Measurements from ENCODE around the gene SLC4A8.
"Not testable (repeated sequence)": the region's sequence is repeated elsewhere in the genome, so short reads cannot be mapped to it uniquely, and the experiment has no call there.

Gene SLC4A8

DNA sequence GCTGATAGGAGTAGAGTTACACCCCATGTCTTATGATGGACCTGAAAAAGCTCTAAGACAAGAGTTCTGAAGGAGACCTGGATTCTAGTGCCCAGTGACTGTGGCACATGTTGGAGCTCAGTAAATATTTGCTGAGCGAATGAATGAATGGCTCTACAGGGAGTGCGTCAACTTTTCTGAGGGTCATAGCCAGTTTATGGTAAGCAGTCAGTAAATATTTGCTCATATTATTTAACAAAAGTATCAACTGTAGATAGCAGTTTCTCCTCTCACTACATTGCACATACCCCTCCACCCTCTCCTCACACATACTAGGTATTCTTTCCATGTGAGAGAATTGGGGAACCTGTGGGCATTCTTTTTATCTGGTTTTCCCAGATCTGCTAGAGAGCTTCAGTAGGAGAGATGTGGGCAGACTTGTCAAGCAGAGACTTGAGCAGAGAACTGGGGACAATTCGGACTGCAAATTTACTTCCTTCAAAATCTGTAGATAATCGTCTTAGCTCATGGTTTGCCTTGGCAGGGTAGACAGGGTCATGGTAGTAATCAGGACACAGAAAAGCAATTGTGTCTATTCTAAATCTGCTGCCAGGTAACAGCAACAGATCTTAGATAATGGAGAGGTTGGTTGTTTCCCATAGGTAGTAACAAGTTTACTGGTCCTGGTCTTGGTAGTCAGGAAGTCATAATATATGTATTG lies 5.7 kb downstream of the SLC4A8 start:
- no peak for DNase-seq

DNA sequence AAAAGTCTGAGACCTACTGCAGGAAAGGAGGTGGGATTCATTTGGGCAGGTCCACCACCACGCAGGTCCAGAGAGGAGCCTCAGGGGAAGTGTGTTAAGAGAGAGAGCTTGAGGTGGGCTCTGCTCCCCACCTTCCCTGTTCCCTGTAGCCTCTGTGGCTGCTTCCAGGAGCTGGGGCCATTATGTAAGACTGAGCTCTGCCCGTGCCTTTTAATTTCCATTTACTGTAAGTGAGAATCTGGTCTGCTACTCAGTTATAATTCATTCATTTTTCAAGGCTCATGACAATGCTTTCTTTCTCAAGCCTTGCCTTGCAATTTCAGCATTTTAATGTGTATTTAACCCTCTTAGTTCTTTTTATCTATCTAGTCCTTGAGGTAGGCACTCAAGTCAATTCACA lies 8.3 kb downstream of the SLC4A8 start:
- no peak for DNase-seq

DNA sequence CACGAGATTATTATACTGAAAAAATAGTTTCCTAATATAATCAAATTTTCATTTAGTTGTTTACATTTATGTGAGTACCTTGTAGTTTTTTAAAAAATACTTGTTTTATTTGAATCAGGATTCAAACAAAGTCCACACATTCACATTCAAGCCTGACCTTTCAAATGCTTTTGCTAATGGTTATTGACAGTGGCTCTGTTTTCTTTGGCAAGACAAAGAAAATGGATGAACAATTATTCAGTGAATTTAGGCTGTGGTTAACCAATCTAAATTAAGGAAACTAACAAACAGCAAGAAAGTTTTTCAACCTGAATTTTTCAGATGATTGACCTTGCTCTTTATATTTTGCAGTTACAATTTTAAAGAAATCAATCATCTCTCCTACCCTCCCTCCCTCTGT lies 9.7 kb downstream of the SLC4A8 start:
- DNase-seq, result no peak

- DNase-seq, result no peak
Measured at GRCh38 chr12:51437431-51437830, 12.8 kb downstream of the SLC4A8 start.

DNA sequence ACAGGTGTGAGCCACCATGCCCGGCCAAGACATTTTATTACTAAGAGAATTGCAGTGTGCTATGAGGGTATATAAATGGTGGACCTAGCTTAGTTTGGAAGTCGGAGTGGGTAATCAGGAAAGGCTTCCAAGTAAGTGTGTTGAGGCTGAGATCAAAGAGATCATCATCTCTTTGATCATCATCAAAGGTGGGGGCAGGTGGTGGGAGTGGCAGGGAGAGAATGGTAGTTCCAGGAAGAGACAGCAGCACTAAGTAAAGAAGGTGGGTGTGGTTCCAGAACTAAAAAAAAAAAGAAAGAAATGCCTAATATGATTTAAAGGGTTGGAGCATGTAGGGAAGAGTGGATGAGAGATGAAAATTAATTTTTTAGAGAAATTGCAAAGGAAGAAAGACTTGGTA lies 14.7 kb downstream of the SLC4A8 start:
- no peak for DNase-seq

DNA sequence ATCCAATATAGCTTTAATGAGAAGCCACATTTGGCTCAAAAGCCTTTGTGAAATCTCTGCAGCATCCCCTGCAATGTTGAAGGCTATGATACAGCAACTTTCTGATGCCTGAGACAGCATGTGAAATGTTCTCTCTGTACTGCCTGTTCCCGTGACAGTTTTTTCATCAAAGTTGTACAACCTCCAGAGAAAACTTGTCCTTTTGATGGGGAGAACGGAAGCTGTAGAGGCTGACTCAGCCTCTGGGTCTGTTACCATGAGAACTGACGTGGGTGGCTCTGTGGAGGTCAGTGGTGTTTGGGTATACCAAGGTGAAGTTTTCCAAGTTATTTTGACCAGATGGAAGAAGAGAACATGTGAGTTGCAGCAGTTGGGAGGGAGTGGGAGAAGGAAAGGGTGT lies 17.0 kb downstream of the SLC4A8 start:
- DNase-seq, result no peak

- DNase-seq, result no peak
Measured at GRCh38 chr12:51442324-51442723, 17.7 kb downstream of the SLC4A8 start.

GRCh38 chr12:51443573-51443972 lies 18.9 kb downstream of the SLC4A8 start:
- no peak for DNase-seq

- no peak for DNase-seq
Measured at GRCh38 chr12:51448618-51449256, 24.1 kb downstream of the SLC4A8 start.

DNA sequence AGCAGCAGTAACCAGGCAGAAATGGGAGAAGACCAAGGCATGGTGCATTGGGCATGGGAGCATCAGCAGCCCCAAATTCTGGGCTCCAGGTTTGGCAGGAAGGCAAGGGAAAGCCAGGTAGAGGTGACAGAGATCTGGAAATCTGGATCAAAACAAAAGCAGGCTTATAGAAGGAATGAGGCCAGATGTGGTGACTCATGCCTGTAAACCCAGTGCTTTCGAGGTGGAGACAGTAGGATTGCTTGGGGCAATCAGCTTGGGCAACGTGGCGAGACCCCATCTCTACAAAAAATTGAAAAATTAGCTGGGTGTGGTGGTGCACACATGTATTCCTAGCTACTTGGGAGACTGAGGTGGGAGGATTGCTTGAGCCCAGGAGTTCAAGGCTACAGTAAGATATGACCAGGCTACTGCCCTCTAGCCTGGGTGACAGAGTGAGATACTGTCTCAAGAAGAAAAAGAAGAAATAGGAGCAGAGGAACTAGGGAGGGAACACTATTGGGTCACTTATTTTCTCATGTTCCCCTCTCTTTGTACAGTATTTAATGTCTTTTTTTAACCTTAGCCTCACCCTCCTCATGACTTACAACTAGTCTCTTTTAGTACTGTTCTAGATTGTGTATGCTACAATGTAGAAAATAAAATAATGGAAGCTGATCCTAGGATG lies 25.1 kb downstream of the SLC4A8 start:
- DNase-seq, result no peak

- DNase-seq, result no peak
Measured at GRCh38 chr12:51450333-51450732, 25.7 kb downstream of the SLC4A8 start.

DNA sequence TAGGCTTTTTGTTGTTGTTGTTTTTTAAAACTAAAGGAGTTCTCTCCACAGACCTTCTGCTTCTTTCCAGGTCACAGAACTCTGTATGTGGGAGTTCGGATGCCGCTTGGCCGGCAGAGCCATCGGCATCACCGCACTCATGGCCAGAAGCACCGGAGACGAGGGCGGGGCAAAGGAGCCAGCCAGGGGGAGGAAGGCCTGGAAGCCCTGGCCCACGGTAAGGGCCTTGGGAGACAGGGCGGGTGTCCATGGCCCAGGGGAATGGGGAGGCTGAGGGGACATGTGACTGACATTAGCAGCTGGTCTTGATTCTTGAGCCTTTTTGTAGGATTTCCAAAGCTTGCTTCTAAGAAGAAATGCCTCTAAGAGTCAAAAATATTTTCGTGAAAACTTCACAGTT lies 26.2 kb downstream of the SLC4A8 start:
- no peak for DNase-seq

- not testable (repeated sequence) for DNase-seq
Measured at GRCh38 chr12:51454016-51454415, 29.4 kb downstream of the SLC4A8 start.

GRCh38 chr12:51455050-51455449 lies 30.4 kb downstream of the SLC4A8 start:
- DNase-seq, result not testable (repeated sequence)

GRCh38 chr12:51458635-51459034 lies 34.0 kb downstream of the SLC4A8 start:
- no peak for DNase-seq

DNA sequence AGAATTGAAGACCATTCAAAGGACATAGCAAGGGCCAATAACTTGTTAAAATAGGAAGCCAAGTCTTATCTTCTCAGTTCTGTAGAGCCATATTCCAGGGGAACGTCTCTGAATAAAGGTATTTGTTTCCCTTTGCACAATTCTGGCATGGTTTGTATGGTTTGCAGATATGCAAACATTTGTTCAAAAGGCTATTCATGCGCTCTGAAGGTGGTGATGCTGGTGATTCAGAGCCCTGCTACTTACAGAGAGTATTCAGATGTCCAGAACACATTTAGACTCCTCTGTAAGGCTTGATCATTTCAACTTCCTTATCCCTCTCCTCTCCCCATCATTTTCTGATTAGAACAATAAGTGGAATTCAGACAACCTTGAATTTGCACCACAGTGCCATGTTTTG lies 35.9 kb downstream of the SLC4A8 start:
- DNase-seq, result no peak

- DNase-seq, result peak; percentile 3 to 30
Measured at GRCh38 chr12:51465491-51465890, 40.9 kb downstream of the SLC4A8 start.

DNA sequence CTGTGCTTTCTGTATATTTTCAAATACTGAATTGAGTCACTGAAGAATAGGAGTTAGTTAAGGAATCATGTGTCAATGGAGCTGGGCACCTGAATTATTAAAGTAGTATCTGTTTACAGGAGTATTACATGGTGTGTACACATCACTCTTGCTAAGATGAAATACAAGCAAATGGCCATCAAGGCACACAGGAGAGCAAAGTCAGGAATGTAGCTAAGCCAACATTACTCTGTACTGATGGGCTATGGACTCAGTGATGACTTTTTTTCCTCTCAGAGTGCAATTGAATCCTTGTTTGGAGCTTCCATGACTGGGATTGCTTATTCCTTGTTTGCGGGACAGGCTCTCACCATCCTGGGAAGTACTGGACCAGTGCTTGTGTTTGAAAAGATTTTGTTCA lies 45.5 kb downstream of the SLC4A8 start:
- DNase-seq, result no peak

GRCh38 chr12:51471111-51471864 lies 46.7 kb downstream of the SLC4A8 start:
- DNase-seq, result no peak

DNA sequence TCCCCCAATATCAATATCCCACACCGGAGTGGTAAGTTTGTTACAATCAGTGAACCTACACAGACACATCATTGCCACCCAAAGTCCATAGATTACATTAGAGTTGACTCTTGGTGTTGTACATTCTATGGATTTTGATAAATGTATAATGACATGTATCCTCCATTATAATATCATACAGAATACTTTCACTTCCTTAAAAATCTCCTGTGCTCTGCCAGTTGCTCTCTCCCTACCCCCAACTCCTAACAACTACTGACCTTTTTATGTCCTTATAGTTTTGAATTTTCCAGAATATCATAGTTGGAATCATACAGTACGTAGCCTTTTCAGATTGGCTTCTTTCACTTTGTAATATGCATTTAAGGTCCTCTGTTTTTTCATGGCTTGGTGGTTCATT lies 48.4 kb downstream of the SLC4A8 start:
- DNase-seq, result no peak

GRCh38 chr12:51473947-51474346 lies 49.3 kb downstream of the SLC4A8 start:
- DNase-seq, result no peak

GRCh38 chr12:51475543-51475942 lies 50.9 kb downstream of the SLC4A8 start:
- DNase-seq, result no peak

DNA sequence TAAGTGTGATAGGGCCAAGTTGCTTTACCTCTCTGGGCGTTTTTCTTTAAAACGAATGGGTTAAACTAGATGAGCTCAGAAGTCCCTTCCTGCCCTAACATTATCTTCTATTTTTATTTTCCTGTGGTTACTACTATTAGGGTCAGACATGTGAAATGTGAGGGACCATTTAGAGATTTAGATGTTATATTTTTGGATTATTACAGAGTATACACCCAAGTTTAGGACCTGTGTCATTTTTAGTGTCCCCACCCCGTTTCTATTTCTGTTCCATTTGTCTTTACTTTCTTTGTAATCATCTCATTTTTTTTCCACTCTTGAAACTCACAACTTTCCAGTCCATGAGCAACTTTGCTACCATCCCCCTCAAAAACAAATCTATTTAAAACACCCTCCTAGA lies 56.3 kb downstream of the SLC4A8 start:
- DNase-seq, result no peak

Data from AML-193 (cell line).